ENCODE data around the gene EEF1A2. TPM values are rescaled to one million over a fixed set of nuclear protein-coding genes. Genes with fewer than 3 reads are reported as not detected.

The EEF1A2 gene
- total and polyA plus RNA-seq, 2 donors (not counting 3 experiments of a cell fraction or from before 2014, with no cell fraction given), result 2.7 to 3.4 TPM

- TF ChIP-seq EZH2 (IDR thresholded peaks at IDR 0.05; ENCODE audit: borderline replicate concordance, low read depth, low read length, severe bottlenecking) (no peak), MYC (IDR thresholded peaks at IDR 0.05; ENCODE audit: low read depth, low read length) (no peak)
- Histone ChIP-seq H3K36me3 (ENCODE audit: control insufficient read depth in 2 of 2, extremely low read depth in 1 of 2, insufficient read depth in 2 of 2, low read length in 2 of 2) (no peaks in the 10 kb centered on the region), H2AFZ (ENCODE audit: low read depth, low read length) (no peak overlapping the region), H3K9ac (replicated peaks; ENCODE audit: extremely low read depth, insufficient read depth, low read length) (no peak overlapping the region), H3K4me3 (replicated peaks in 1 of 3; ENCODE audit: insufficient read depth in 1 of 3, low read depth in 1 of 3, low read length in 3 of 3) (no peak overlapping the region), H3K27ac (ENCODE audit: insufficient read depth, low read depth, low read length) (no peak overlapping the region), H4K20me1 (replicated peaks; ENCODE audit: control insufficient read depth, extremely low read depth, insufficient read depth, low read length) (no peaks in the 10 kb centered on the region), H3K27me3 (ENCODE audit: control insufficient read depth in 2 of 2, insufficient read depth in 2 of 2, low read length in 2 of 2) (no peaks in the 10 kb centered on the region), H3K4me1 (ENCODE audit: control insufficient read depth, extremely low read depth, insufficient read depth, low read length) (no peaks in the 10 kb centered on the region), H3K4me2 (ENCODE audit: insufficient read depth, low read length) (no peak overlapping the region), H3K9me1 (replicated peaks; ENCODE audit: control insufficient read depth, extremely low read depth, insufficient read depth, low read length) (no peaks in the 10 kb centered on the region), H3K9me3 (replicated peaks; ENCODE audit: control insufficient read depth, insufficient read depth, low read length) (no peaks in the 10 kb centered on the region), H3K79me2 (ENCODE audit: control insufficient read depth, insufficient read depth, low read length) (no peaks in the 10 kb centered on the region)
- no peak for FAIRE-seq
- ChIA-PET CTCF (no interaction called here), POLR2A (no interaction called here)
- DNase-seq (ENCODE audit: low read depth, low spot score), result no peak
- intact Hi-C loops (cut with micrococcal nuclease), result no loop called here
- dilution Hi-C loops (cut with MboI; ENCODE audit: extremely low pct_ligation_motif_present, low sequenced_read_pairs), result no loop called here
- BruUV-seq (replicated peaks), result no TSS peak
Measured at GRCh38 chr20:63533388-63533787, 34.5 kb upstream of the EEF1A2 start.

GRCh38 chr20:63532449-63532971 is 33.6 kb upstream of the EEF1A2 start:
- Histone ChIP-seq H3K79me2 (ENCODE audit: control insufficient read depth, insufficient read depth, low read length) (no peaks in the 10 kb centered on the region), H3K4me3 (replicated peaks in 1 of 3; ENCODE audit: insufficient read depth in 1 of 3, low read depth in 1 of 3, low read length in 3 of 3) (no peak overlapping the region), H3K9me1 (replicated peaks; ENCODE audit: control insufficient read depth, extremely low read depth, insufficient read depth, low read length) (no peaks in the 10 kb centered on the region), H2AFZ (ENCODE audit: low read depth, low read length) (no peak overlapping the region), H3K27ac (ENCODE audit: insufficient read depth, low read depth, low read length) (no peak overlapping the region), H4K20me1 (replicated peaks; ENCODE audit: control insufficient read depth, extremely low read depth, insufficient read depth, low read length) (no peaks in the 10 kb centered on the region), H3K4me1 (ENCODE audit: control insufficient read depth, extremely low read depth, insufficient read depth, low read length) (no peaks in the 10 kb centered on the region), H3K36me3 (ENCODE audit: control insufficient read depth in 2 of 2, extremely low read depth in 1 of 2, insufficient read depth in 2 of 2, low read length in 2 of 2) (no peaks in the 10 kb centered on the region), H3K27me3 (ENCODE audit: control insufficient read depth in 2 of 2, insufficient read depth in 2 of 2, low read length in 2 of 2) (no peaks in the 10 kb centered on the region), H3K4me2 (ENCODE audit: insufficient read depth, low read length) (no peak overlapping the region), H3K9ac (replicated peaks; ENCODE audit: extremely low read depth, insufficient read depth, low read length) (no peak overlapping the region), H3K9me3 (replicated peaks; ENCODE audit: control insufficient read depth, insufficient read depth, low read length) (no peaks in the 10 kb centered on the region)
- DNase-seq (ENCODE audit: low read depth, low spot score) (no peak), FAIRE-seq (no peak)
- no peak for TF ChIP-seq FOS (IDR thresholded peaks at IDR 0.05; ENCODE audit: borderline replicate concordance, insufficient read depth, low read length)
- TF ChIP-seq EZH2 (IDR thresholded peaks at IDR 0.05; ENCODE audit: borderline replicate concordance, low read depth, low read length, severe bottlenecking), result no peak
- TF ChIP-seq MYC (IDR thresholded peaks at IDR 0.05; ENCODE audit: low read depth, low read length), result no peak
- TF ChIP-seq GATA2 (IDR thresholded peaks at IDR 0.05; ENCODE audit: insufficient read depth, insufficient read length, low read depth, low read length), result no peak
- TF ChIP-seq CTCF (IDR thresholded peaks at IDR 0.05; ENCODE audit: extremely low read depth in 1 of 2, insufficient read depth in 1 of 2, low read depth in 1 of 2, low read length in 2 of 2), result no peak
- TF ChIP-seq MAX (IDR thresholded peaks at IDR 0.05; ENCODE audit: insufficient read depth, insufficient read length), result no peak
- no peak for TF ChIP-seq POLR2AphosphoS5 (IDR thresholded peaks at IDR 0.05; ENCODE audit: insufficient read depth, low read depth, low read length)
- TF ChIP-seq POLR2A (IDR thresholded peaks at IDR 0.05; ENCODE audit: low read depth, low read length), result no peak
- TF ChIP-seq JUN (IDR thresholded peaks at IDR 0.05; ENCODE audit: borderline replicate concordance, insufficient read depth, insufficient read length, low read depth), result no peak
- POLR2A ChIA-PET, result interaction anchor here (0.7 kb wide), 1 partner anchor 10 kb away, joined by 4 read pairs; no protein-coding TSS in a partner anchor
- CTCF ChIA-PET, result no interaction called here
- BruUV-seq (replicated peaks), result no TSS peak
- intact Hi-C loops (cut with micrococcal nuclease), result no loop called here
- dilution Hi-C loops (cut with MboI; ENCODE audit: extremely low pct_ligation_motif_present, low sequenced_read_pairs), result no loop called here

All from endothelial cell of umbilical vein (primary cell).